ENCODE results near the gene CHRM5. TPM values are rescaled to one million over a fixed set of nuclear protein-coding genes. Genes with fewer than 3 reads are reported as not detected.

Gene CHRM5
- total RNA-seq, 1 experiment from 2014 or later = not detected

DNA sequence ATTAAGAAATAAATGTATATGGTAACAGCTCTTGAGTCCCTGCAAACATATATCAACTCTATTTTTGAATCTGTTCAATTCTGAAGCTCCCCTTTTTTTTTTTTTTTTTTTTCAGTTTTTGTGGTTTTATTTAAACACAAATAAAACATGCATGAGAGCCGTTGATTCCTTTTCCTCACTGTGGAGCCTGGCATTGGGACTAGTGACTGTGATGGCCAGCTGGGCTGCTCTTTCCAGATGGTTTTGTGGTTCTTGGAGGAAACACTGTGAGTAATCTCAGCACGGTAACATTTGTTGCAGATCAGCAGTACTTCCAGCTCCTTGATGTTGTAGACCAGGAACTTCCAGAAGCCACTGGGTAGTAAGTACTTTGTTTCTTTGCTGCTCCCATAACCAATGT lies 117.4 kb downstream of the CHRM5 start:
- Histone ChIP-seq H3K4me3 (ENCODE audit: low read depth, low read length) (no peak overlapping the region), H3K36me3 (ENCODE audit: control insufficient read depth, insufficient read depth, low read length) (no peaks in the 10 kb centered on the region), H3K9me3 (no peaks in the 10 kb centered on the region), H3K4me1 (no peaks in the 10 kb centered on the region; the same call in 1 of the 2 replicates), H3K27me3 (replicated peaks; ENCODE audit: control insufficient read depth, insufficient read depth, low read length) (no peaks in the 10 kb centered on the region)
- H3K27ac Mint-ChIP-seq (ENCODE audit: unreplicated experiment) = no peak overlapping the region
- ChIA-PET CTCF (interaction anchor here (0.6 kb wide), 1 partner anchor 124 kb away, joined by 3 read pairs; the partner anchor contains the start of gene KATNBL1), POLR2A (interaction anchor here (0.8 kb wide), 1 partner anchor 16 kb away, joined by 9 read pairs; the partner anchor contains the start of genes EMC7 and PGBD4)
- no peaks in the 10 kb centered on the region for H3K4me1 Mint-ChIP-seq (ENCODE audit: low read depth, unreplicated experiment)
- H3K9me3 Mint-ChIP-seq (ENCODE audit: unreplicated experiment) = no peaks in the 10 kb centered on the region
- BruUV-seq (replicated peaks) = no TSS peak
- no peaks in the 10 kb centered on the region for H3K27me3 Mint-ChIP-seq (ENCODE audit: insufficient read depth, unreplicated experiment)
- intact Hi-C loops (cut with micrococcal nuclease; ENCODE audit: unreplicated experiment) = no loop called here
- no peak for DNase-seq
- H3K4me3 Mint-ChIP-seq (ENCODE audit: unreplicated experiment) = no peak overlapping the region
- H3K36me3 Mint-ChIP-seq (ENCODE audit: insufficient read depth, unreplicated experiment) = peaks cover 21% of the 10 kb centered on the region
- TF ChIP-seq, protein P1, sequence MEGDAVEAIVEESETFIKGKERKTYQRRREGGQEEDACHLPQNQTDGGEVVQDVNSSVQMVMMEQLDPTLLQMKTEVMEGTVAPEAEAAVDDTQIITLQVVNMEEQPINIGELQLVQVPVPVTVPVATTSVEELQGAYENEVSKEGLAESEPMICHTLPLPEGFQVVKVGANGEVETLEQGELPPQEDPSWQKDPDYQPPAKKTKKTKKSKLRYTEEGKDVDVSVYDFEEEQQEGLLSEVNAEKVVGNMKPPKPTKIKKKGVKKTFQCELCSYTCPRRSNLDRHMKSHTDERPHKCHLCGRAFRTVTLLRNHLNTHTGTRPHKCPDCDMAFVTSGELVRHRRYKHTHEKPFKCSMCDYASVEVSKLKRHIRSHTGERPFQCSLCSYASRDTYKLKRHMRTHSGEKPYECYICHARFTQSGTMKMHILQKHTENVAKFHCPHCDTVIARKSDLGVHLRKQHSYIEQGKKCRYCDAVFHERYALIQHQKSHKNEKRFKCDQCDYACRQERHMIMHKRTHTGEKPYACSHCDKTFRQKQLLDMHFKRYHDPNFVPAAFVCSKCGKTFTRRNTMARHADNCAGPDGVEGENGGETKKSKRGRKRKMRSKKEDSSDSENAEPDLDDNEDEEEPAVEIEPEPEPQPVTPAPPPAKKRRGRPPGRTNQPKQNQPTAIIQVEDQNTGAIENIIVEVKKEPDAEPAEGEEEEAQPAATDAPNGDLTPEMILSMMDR (IDR thresholded peaks at IDR 0.05; ENCODE audit: insufficient read depth in 1 of 2, low read depth in 1 of 2, low read length in 1 of 2, severe bottlenecking in 1 of 2, unreplicated experiment in 1 of 2) = no peak

DNA sequence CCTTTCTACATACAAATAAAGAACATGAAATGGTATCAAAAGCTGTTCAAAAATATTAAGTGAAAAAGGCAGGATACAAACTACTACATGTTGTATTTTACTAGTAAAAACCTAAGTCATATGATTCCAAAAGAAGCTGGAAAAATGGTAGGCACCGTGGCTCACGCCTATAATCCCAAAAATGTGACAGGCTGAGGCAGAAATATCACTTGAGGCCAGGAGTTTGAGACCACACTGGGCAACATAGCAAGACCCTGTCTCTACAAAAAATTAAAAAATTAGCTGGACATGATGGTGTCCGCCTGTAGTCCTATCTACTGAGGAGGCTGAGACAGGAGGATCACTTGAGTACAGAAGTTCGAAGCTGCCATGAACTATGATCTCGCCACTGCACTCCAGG lies 131.6 kb downstream of the CHRM5 start:
- DNase-seq = no peak
- ChIA-PET POLR2A (no interaction called here), CTCF (no interaction called here)
- H3K4me1 ChIP-seq = peaks cover 5% of the 10 kb centered on the region; the same call in 1 of the 2 replicates
- H3K27me3 ChIP-seq (replicated peaks; ENCODE audit: control insufficient read depth, insufficient read depth, low read length) = no peaks in the 10 kb centered on the region
- Mint-ChIP-seq H3K9me3 (ENCODE audit: unreplicated experiment) (no peaks in the 10 kb centered on the region), H3K4me1 (ENCODE audit: low read depth, unreplicated experiment) (no peaks in the 10 kb centered on the region), H3K4me3 (ENCODE audit: unreplicated experiment) (peak overlapping the region; percentile 37), H3K36me3 (ENCODE audit: insufficient read depth, unreplicated experiment) (peaks cover 21% of the 10 kb centered on the region), H3K27ac (ENCODE audit: unreplicated experiment) (no peak overlapping the region), H3K27me3 (ENCODE audit: insufficient read depth, unreplicated experiment) (no peaks in the 10 kb centered on the region)
- intact Hi-C loops (cut with micrococcal nuclease; ENCODE audit: unreplicated experiment) = loop anchor here (2.0 to 5.0 kb wide), 2 partner anchors 37 to 267 kb away; partner anchors contain the start of gene LPCAT4
- BruUV-seq (replicated peaks) = no TSS peak
- H3K4me3 ChIP-seq (ENCODE audit: low read depth, low read length) = no peak overlapping the region
- no peaks in the 10 kb centered on the region for H3K9me3 ChIP-seq
- TF ChIP-seq, protein P1 (IDR thresholded peaks at IDR 0.05; ENCODE audit: insufficient read depth in 1 of 2, low read depth in 1 of 2, low read length in 1 of 2, severe bottlenecking in 1 of 2, unreplicated experiment in 1 of 2) = no peak
- H3K36me3 ChIP-seq (ENCODE audit: control insufficient read depth, insufficient read depth, low read length) = no peaks in the 10 kb centered on the region

DNA sequence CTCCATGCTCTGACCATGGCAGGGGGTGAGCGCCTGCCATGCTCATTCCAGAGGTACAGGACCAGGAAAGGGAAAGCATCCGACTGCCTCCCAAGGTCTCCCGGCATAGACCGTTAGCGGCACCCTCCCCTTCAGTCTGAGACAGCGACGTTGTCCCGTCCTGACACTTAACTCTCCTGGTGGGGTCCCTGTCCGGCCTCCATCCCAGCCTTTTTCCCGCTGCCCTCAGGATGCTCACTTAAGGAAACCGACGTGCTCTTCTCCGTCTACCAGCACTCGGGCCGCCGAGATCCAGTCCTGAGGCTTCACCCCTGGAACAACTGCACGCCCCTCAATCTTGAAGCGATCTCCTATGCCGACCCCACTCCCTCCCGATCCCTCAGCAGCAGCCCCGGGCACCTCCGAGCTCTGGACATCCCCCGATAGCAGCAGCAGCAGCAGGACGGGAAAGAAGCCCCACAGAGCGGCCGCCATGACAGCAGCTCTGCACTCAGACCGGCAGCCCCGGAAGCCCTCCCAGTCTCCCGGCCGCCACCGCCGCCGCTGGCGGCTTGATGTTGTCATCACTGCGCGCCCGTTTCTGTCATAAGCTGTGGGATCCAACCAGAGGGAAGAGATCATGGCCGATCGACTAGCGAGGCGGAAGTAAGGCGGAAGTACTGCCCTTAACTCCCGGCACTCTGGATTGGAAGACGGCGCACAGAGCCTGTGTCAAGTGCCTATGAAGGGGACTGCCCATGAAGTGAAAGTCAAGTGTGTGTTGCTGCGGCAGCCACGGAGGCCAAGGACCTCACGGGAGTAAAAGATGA lies 133.3 kb downstream of the CHRM5 start, which contains the start of the genes EMC7 and PGBD4:
EMC7 (minus strand) TSS at position 497 of the 809 bp plus-strand sequence; CDS start at position 474, 23 bp downstream.
PGBD4 (plus strand) TSS at position 718 of the 809 bp plus-strand sequence. CDS start 449 bp downstream, outside the sequence.
- no peaks in the 10 kb centered on the region for H3K27me3 Mint-ChIP-seq (ENCODE audit: insufficient read depth, unreplicated experiment)
- H3K36me3 Mint-ChIP-seq (ENCODE audit: insufficient read depth, unreplicated experiment) = peaks cover 10% of the 10 kb centered on the region
- peak within 1 kb of the TSS; percentile 92 for H3K4me3 ChIP-seq (ENCODE audit: low read depth, low read length)
- TF ChIP-seq, protein P1 (IDR thresholded peaks at IDR 0.05; ENCODE audit: insufficient read depth in 1 of 2, low read depth in 1 of 2, low read length in 1 of 2, severe bottlenecking in 1 of 2, unreplicated experiment in 1 of 2) = no peak
- H3K9me3 Mint-ChIP-seq (ENCODE audit: unreplicated experiment) = no peaks in the 10 kb centered on the region
- ChIA-PET CTCF (interaction anchor here (0.6 to 1.0 kb wide), 2 partner anchors 8 to 482 kb away, joined by 3 read pairs; no protein-coding TSS in a partner anchor), POLR2A (interaction anchor here (0.7 to 1.1 kb wide), 5 partner anchors 8 to 236 kb away, joined by 3 to 9 read pairs (median 4); partner anchors contain the start of genes KATNBL1 and SLC12A6)
- no peaks in the 10 kb centered on the region for H3K36me3 ChIP-seq (ENCODE audit: control insufficient read depth, insufficient read depth, low read length)
- intact Hi-C loops (cut with micrococcal nuclease; ENCODE audit: unreplicated experiment) = loop anchor here (1.0 to 5.0 kb wide), 3 partner anchors 39 to 266 kb away; partner anchors contain the start of gene LPCAT4
- H3K4me1 Mint-ChIP-seq (ENCODE audit: low read depth, unreplicated experiment) = no peaks in the 10 kb centered on the region
- peak within 1 kb of the TSS; percentile 100 for H3K4me3 Mint-ChIP-seq (ENCODE audit: unreplicated experiment)
- H3K9me3 ChIP-seq = no peaks in the 10 kb centered on the region
- TSS peak; percentile 64 for BruUV-seq (replicated peaks)
- no peaks in the 10 kb centered on the region for H3K27me3 ChIP-seq (replicated peaks; ENCODE audit: control insufficient read depth, insufficient read depth, low read length)
- peak within 1 kb of the TSS; percentile 99 for H3K27ac Mint-ChIP-seq (ENCODE audit: unreplicated experiment)
- peak; percentile 98 for DNase-seq
- peaks cover 5% of the 10 kb centered on the region; the same call in 1 of the 2 replicates for H3K4me1 ChIP-seq
